ENCODE data around the gene GART. TPM values are rescaled to one million over a fixed set of nuclear protein-coding genes. Genes with fewer than 3 reads are reported as not detected.

GART gene
- total RNA-seq, 1 donor from 2014 or later = 76.1 TPM

- Mint-ChIP-seq H3K9me3 (ENCODE audit: unreplicated experiment) (no peaks in the 10 kb centered on the region), H3K4me3 (ENCODE audit: unreplicated experiment) (no peak overlapping the region), H3K4me1 (ENCODE audit: unreplicated experiment) (peaks cover 5% of the 10 kb centered on the region), H3K27ac (ENCODE audit: unreplicated experiment) (peak overlapping the region; percentile 30), H3K36me3 (ENCODE audit: low read depth, unreplicated experiment) (peaks cover 9% of the 10 kb centered on the region), H3K27me3 (ENCODE audit: unreplicated experiment) (no peaks in the 10 kb centered on the region)
- TF ChIP-seq CTCF (IDR thresholded peaks at IDR 0.05; ENCODE audit: unreplicated experiment) = no peak
- no peak for DNase-seq (ENCODE audit: low spot score)
Observed at GRCh38 chr21:33492571-33492970, 49.3 kb downstream of the GART start.

- peak within 1 kb of the TSS; percentile 98 for H3K27ac Mint-ChIP-seq (ENCODE audit: unreplicated experiment)
- no peak for TF ChIP-seq CTCF (IDR thresholded peaks at IDR 0.05; ENCODE audit: unreplicated experiment)
- DNase-seq (ENCODE audit: low spot score) = peak; percentile 93
- peak within 1 kb of the TSS; percentile 97 for H3K4me3 Mint-ChIP-seq (ENCODE audit: unreplicated experiment)
- H3K4me1 Mint-ChIP-seq (ENCODE audit: unreplicated experiment) = peaks cover 5% of the 10 kb centered on the region
- no peaks in the 10 kb centered on the region for H3K9me3 Mint-ChIP-seq (ENCODE audit: unreplicated experiment)
- peaks cover 9% of the 10 kb centered on the region for H3K36me3 Mint-ChIP-seq (ENCODE audit: low read depth, unreplicated experiment)
- H3K27me3 Mint-ChIP-seq (ENCODE audit: unreplicated experiment) = no peaks in the 10 kb centered on the region
Observed at GRCh38 chr21:33491373-33492102, 50.4 kb downstream of the GART start, which contains the start of gene DNAJC28. Gene DNAJC28 (minus strand): TSS chr21:33491716. CDS start chr21:33489393, 2,323 bp downstream.

GRCh38 chr21:33490991-33491372 is 50.9 kb downstream of the GART start:
- H3K27ac Mint-ChIP-seq (ENCODE audit: unreplicated experiment) = peak overlapping the region; percentile 80
- DNase-seq (ENCODE audit: low spot score) = no peak
- TF ChIP-seq CTCF (IDR thresholded peaks at IDR 0.05; ENCODE audit: unreplicated experiment) = no peak
- H3K36me3 Mint-ChIP-seq (ENCODE audit: low read depth, unreplicated experiment) = peaks cover 9% of the 10 kb centered on the region
- peak overlapping the region; percentile 97 for H3K4me3 Mint-ChIP-seq (ENCODE audit: unreplicated experiment)
- H3K4me1 Mint-ChIP-seq (ENCODE audit: unreplicated experiment) = peaks cover 5% of the 10 kb centered on the region
- no peaks in the 10 kb centered on the region for H3K9me3 Mint-ChIP-seq (ENCODE audit: unreplicated experiment)
- H3K27me3 Mint-ChIP-seq (ENCODE audit: unreplicated experiment) = no peaks in the 10 kb centered on the region

- H3K4me1 Mint-ChIP-seq (ENCODE audit: unreplicated experiment) = peaks cover 5% of the 10 kb centered on the region
- no peak overlapping the region for H3K4me3 Mint-ChIP-seq (ENCODE audit: unreplicated experiment)
- H3K36me3 Mint-ChIP-seq (ENCODE audit: low read depth, unreplicated experiment) = peaks cover 9% of the 10 kb centered on the region
- no peak for TF ChIP-seq CTCF (IDR thresholded peaks at IDR 0.05; ENCODE audit: unreplicated experiment)
- H3K27me3 Mint-ChIP-seq (ENCODE audit: unreplicated experiment) = no peaks in the 10 kb centered on the region
- H3K9me3 Mint-ChIP-seq (ENCODE audit: unreplicated experiment) = no peaks in the 10 kb centered on the region
- DNase-seq (ENCODE audit: low spot score) = no peak
- no peak overlapping the region for H3K27ac Mint-ChIP-seq (ENCODE audit: unreplicated experiment)
Observed at GRCh38 chr21:33488936-33489335, 53.0 kb downstream of the GART start.

GRCh38 chr21:33487996-33488395 is 53.9 kb downstream of the GART start:
- Mint-ChIP-seq H3K27me3 (ENCODE audit: unreplicated experiment) (no peaks in the 10 kb centered on the region), H3K4me1 (ENCODE audit: unreplicated experiment) (peaks cover 5% of the 10 kb centered on the region), H3K9me3 (ENCODE audit: unreplicated experiment) (no peaks in the 10 kb centered on the region), H3K4me3 (ENCODE audit: unreplicated experiment) (no peak overlapping the region), H3K36me3 (ENCODE audit: low read depth, unreplicated experiment) (peaks cover 9% of the 10 kb centered on the region), H3K27ac (ENCODE audit: unreplicated experiment) (no peak overlapping the region)
- no peak for DNase-seq (ENCODE audit: low spot score)
- TF ChIP-seq CTCF (IDR thresholded peaks at IDR 0.05; ENCODE audit: unreplicated experiment) = no peak
